A673 (cell line): ENCODE results near the gene CRP.

ENCODE experiments used
- CTCF ChIP-seq: fragments of 300-800, 200-600 bp; sonication (generic); conservative IDR thresholded peaks from 2 replicates; pipeline ENCODE4 v1.5.1; 2017; ENCODE audit warnings: low read depth, mild to moderate bottlenecking, antibody characterized with exemption, low read length, moderate library complexity, mixed read lengths
- EZH2 ChIP-seq: fragments of 200-600 bp; sonication (generic); IDR thresholded peaks from 2 replicates; pipeline ENCODE4 v1.6.1; 2017; ENCODE audit warnings: borderline replicate concordance, low read depth, mild to moderate bottlenecking, mixed read lengths, antibody characterized with exemption, low read length; ENCODE audit not compliant: poor library complexity, severe bottlenecking

DNA sequence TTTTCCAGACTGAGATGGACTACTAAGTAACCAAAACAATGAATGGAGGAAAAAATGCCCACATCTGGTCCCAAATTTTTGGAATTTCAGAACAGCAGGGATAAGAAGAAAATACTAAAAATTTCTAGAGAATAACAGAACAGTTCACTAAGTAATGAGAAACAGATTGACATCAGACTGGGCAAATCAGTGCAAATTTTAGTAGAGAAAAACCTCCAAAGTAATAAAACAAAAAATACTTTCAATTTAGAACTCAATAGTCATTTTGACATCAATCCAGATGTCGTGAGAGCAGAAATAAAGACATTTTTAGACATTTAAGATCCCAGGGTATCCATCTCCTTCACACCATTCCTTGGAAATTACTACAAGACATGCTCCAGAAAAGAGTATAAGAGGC is 39.3 kb downstream of the CRP start:
- TF ChIP-seq CTCF, result no peak
- no peak for TF ChIP-seq EZH2
